Measurements from ENCODE around the gene SLC66A2. TPM values are rescaled to one million over a fixed set of nuclear protein-coding genes. Genes with fewer than 3 reads are reported as not detected.
"Not testable (repeated sequence)": the region's sequence is repeated elsewhere in the genome, so short reads cannot be mapped to it uniquely, and the experiment has no call there.

SLC66A2 gene
- 10 to 100 TPM; 29.9 to 31.7 TPM for total RNA-seq
- 18.3 TPM for polyA plus RNA-seq

- H3K4me1 Mint-ChIP-seq, result peaks cover 22 to 34% (median 26%) of the 10 kb centered on the region in 3 donors
- Histone ChIP-seq H3K4me3 (ENCODE audit: low read length) (peak within 1 kb of the TSS; percentile 65), H3K4me1 (ENCODE audit: insufficient read depth, low read length) (peaks cover 23% of the 10 kb centered on the region), H3K27ac (ENCODE audit: low read depth, low read length) (peak within 1 kb of the TSS; percentile 54), H3K36me3 (ENCODE audit: insufficient read depth, low read length) (no peaks in the 10 kb centered on the region), H3K9me3 (ENCODE audit: low read length) (no peaks in the 10 kb centered on the region), H3K27me3 (ENCODE audit: insufficient read depth, low read length, poor library complexity, severe bottlenecking) (no peaks in the 10 kb centered on the region)
- no peaks in the 10 kb centered on the region for H3K27me3 Mint-ChIP-seq
- CTCF ChIA-PET, result interaction anchor here (1.0 to 1.6 kb wide), 5 partner anchors 10 to 15 kb away, joined by 3 to 7 read pairs (median 4); partner anchors contain the start of gene HSBP1L1
- peak within 1 kb of the TSS; percentile 84 to 93 (median 86) for H3K4me3 Mint-ChIP-seq
- peak within 1 kb of the TSS; percentile 61 to 90 (median 77) for H3K27ac Mint-ChIP-seq
- peak; percentile 86 to 95 (median 94) for DNase-seq
- no peaks in the 10 kb centered on the region for H3K9me3 Mint-ChIP-seq
- POLR2A ChIA-PET, result interaction anchor here (1.5 to 1.7 kb wide), 4 partner anchors 10 to 82 kb away, joined by 5 to 6 read pairs (median 6); partner anchors contain the start of genes HSBP1L1, RBFA and TXNL4A
- peaks cover 0 to 12% (median 0%) of the 10 kb centered on the region in 3 donors for H3K36me3 Mint-ChIP-seq
Observed at GRCh38 chr18:79951545-79952455, at the start of gene SLC66A2. Gene SLC66A2, minus strand, starts transcription at chr18:79951653. Its CDS starts 727 bp downstream, at chr18:79950926.

GRCh38 chr18:80000877-80001276, 49.4 kb upstream of the SLC66A2 start:
- H3K27me3 ChIP-seq (ENCODE audit: insufficient read depth, low read length, poor library complexity, severe bottlenecking), result no peaks in the 10 kb centered on the region
- Mint-ChIP-seq H3K27me3 (peaks cover 0 to 5% of the 10 kb centered on the region in 2 donors), H3K4me1 (no peaks in the 10 kb centered on the region), H3K4me3 (no peak overlapping the region), H3K9me3 (peaks cover 4 to 20% (median 12%) of the 10 kb centered on the region in 5 donors), H3K36me3 (peaks cover 0 to 15% (median 3%) of the 10 kb centered on the region in 3 donors), H3K27ac (no peak overlapping the region)
- POLR2A ChIA-PET, result no interaction called here
- no peaks in the 10 kb centered on the region for H3K36me3 ChIP-seq (ENCODE audit: insufficient read depth, low read length)
- CTCF ChIA-PET, result no interaction called here
- no peak for DNase-seq
- H3K4me3 ChIP-seq (ENCODE audit: low read length), result no peak overlapping the region
- no peaks in the 10 kb centered on the region for H3K4me1 ChIP-seq (ENCODE audit: insufficient read depth, low read length)
- H3K9me3 ChIP-seq (ENCODE audit: low read length), result no peaks in the 10 kb centered on the region
- H3K27ac ChIP-seq (ENCODE audit: low read depth, low read length), result no peak overlapping the region

- POLR2A ChIA-PET; DNase-seq; H3K4me1 ChIP-seq (ENCODE audit: insufficient read depth, low read length); H3K27ac ChIP-seq (ENCODE audit: low read depth, low read length); H3K27ac Mint-ChIP-seq; H3K4me3 Mint-ChIP-seq; H3K36me3 ChIP-seq (ENCODE audit: insufficient read depth, low read length); H3K4me3 ChIP-seq (ENCODE audit: low read length); CTCF ChIA-PET; H3K27me3 ChIP-seq (ENCODE audit: insufficient read depth, low read length, poor library complexity, severe bottlenecking); H3K9me3 ChIP-seq (ENCODE audit: low read length); H3K4me1 Mint-ChIP-seq; H3K27me3 Mint-ChIP-seq: not testable (repeated sequence)
- Mint-ChIP-seq H3K9me3 (peaks cover 2 to 18% (median 10%) of the 10 kb centered on the region in 5 donors), H3K36me3 (peaks cover 0 to 15% (median 3%) of the 10 kb centered on the region in 3 donors)
Observed at GRCh38 chr18:79999701-80000100, 48.2 kb upstream of the SLC66A2 start.

GRCh38 chr18:79991494-79991893, 40.0 kb upstream of the SLC66A2 start:
- Mint-ChIP-seq H3K36me3 (peaks cover 0 to 11% (median 4%) of the 10 kb centered on the region in 3 donors), H3K27ac (no peak overlapping the region), H3K27me3 (peaks cover 0 to 2% of the 10 kb centered on the region in 2 donors), H3K9me3 (no peaks in the 10 kb centered on the region), H3K4me3 (peak overlapping the region in 1 of 7 donors; percentile 98), H3K4me1 (peaks cover 19 to 23% (median 19%) of the 10 kb centered on the region in 3 donors)
- no peaks in the 10 kb centered on the region for H3K27me3 ChIP-seq (ENCODE audit: insufficient read depth, low read length, poor library complexity, severe bottlenecking)
- H3K4me1 ChIP-seq (ENCODE audit: insufficient read depth, low read length), result peaks cover 19% of the 10 kb centered on the region
- ChIA-PET POLR2A (no interaction called here), CTCF (no interaction called here)
- no peaks in the 10 kb centered on the region for H3K9me3 ChIP-seq (ENCODE audit: low read length)
- no peak overlapping the region for H3K4me3 ChIP-seq (ENCODE audit: low read length)
- no peak for DNase-seq
- H3K36me3 ChIP-seq (ENCODE audit: insufficient read depth, low read length), result no peaks in the 10 kb centered on the region
- H3K27ac ChIP-seq (ENCODE audit: low read depth, low read length), result no peak overlapping the region

GRCh38 chr18:79989195-79989497, 37.7 kb upstream of the SLC66A2 start:
- Mint-ChIP-seq H3K27ac (peak overlapping the region; percentile 81 to 99 (median 98)), H3K27me3 (peaks cover 0 to 2% of the 10 kb centered on the region in 2 donors), H3K9me3 (no peaks in the 10 kb centered on the region), H3K4me1 (peaks cover 37 to 43% (median 42%) of the 10 kb centered on the region in 3 donors), H3K4me3 (peak overlapping the region; percentile 91 to 98 (median 93)), H3K36me3 (peaks cover 0 to 26% (median 2%) of the 10 kb centered on the region in 3 donors)
- peaks cover 34% of the 10 kb centered on the region for H3K4me1 ChIP-seq (ENCODE audit: insufficient read depth, low read length)
- peak overlapping the region; percentile 96 for H3K27ac ChIP-seq (ENCODE audit: low read depth, low read length)
- no peaks in the 10 kb centered on the region for H3K9me3 ChIP-seq (ENCODE audit: low read length)
- ChIA-PET POLR2A (interaction anchor here (0.9 to 1.2 kb wide), 2 partner anchors 23 to 45 kb away, joined by 5 to 6 read pairs; partner anchors contain the start of gene RBFA), CTCF (no interaction called here)
- DNase-seq, result no peak
- H3K27me3 ChIP-seq (ENCODE audit: insufficient read depth, low read length, poor library complexity, severe bottlenecking), result no peaks in the 10 kb centered on the region
- peaks cover 10% of the 10 kb centered on the region for H3K36me3 ChIP-seq (ENCODE audit: insufficient read depth, low read length)
- H3K4me3 ChIP-seq (ENCODE audit: low read length), result no peak overlapping the region

GRCh38 chr18:79988451-79989194, 37.2 kb upstream of the SLC66A2 start, which contains the start of gene TXNL4A:
Gene TXNL4A, minus strand, starts transcription at chr18:79988563. Its CDS starts 171 bp downstream, at chr18:79988392.
- peaks cover 42 to 48% (median 47%) of the 10 kb centered on the region in 3 donors for H3K4me1 Mint-ChIP-seq

GRCh38 chr18:79988071-79988450, 36.6 kb upstream of the SLC66A2 start:
- Histone ChIP-seq H3K27me3 (ENCODE audit: insufficient read depth, low read length, poor library complexity, severe bottlenecking) (no peaks in the 10 kb centered on the region), H3K36me3 (ENCODE audit: insufficient read depth, low read length) (peaks cover 10% of the 10 kb centered on the region), H3K9me3 (ENCODE audit: low read length) (no peaks in the 10 kb centered on the region), H3K27ac (ENCODE audit: low read depth, low read length) (peak overlapping the region; percentile 96), H3K4me3 (ENCODE audit: low read length) (peak overlapping the region; percentile 88), H3K4me1 (ENCODE audit: insufficient read depth, low read length) (peaks cover 44% of the 10 kb centered on the region)
- peak overlapping the region; percentile 88 to 98 (median 91) for H3K4me3 Mint-ChIP-seq
- no peaks in the 10 kb centered on the region for H3K9me3 Mint-ChIP-seq
- H3K4me1 Mint-ChIP-seq, result peaks cover 46 to 54% (median 52%) of the 10 kb centered on the region in 3 donors
- H3K36me3 Mint-ChIP-seq, result peaks cover 0 to 34% (median 2%) of the 10 kb centered on the region in 3 donors
- ChIA-PET CTCF (interaction anchor here (1.4 kb wide), 1 partner anchor 47 kb away, joined by 3 read pairs; the partner anchor contains the start of gene RBFA), POLR2A (interaction anchor here (1.0 to 1.6 kb wide), 4 partner anchors 22 to 46 kb away, joined by 4 to 9 read pairs (median 6); partner anchors contain the start of genes RBFA and SLC66A2)
- peak; percentile 52 to 78 (median 69) for DNase-seq
- H3K27ac Mint-ChIP-seq, result peak overlapping the region; percentile 77 to 99 (median 93)
- H3K27me3 Mint-ChIP-seq, result peaks cover 0 to 2% of the 10 kb centered on the region in 2 donors

More at GRCh38 chr18:79988451-79989194, 37.2 kb upstream of the SLC66A2 start, which contains the start of gene TXNL4A:
- ChIA-PET CTCF (interaction anchor here (1.4 kb wide), 1 partner anchor 46 kb away, joined by 3 read pairs; the partner anchor contains the start of gene RBFA), POLR2A (interaction anchor here (0.9 to 1.6 kb wide), 4 partner anchors 22 to 45 kb away, joined by 4 to 6 read pairs (median 6); partner anchors contain the start of genes RBFA and SLC66A2)
- H3K27ac Mint-ChIP-seq, result peak within 1 kb of the TSS; percentile 93 to 99 (median 98)
- H3K4me3 Mint-ChIP-seq, result peak within 1 kb of the TSS; percentile 91 to 98 (median 93)
- DNase-seq, result peak; percentile 74 to 88 (median 85)
- H3K9me3 ChIP-seq (ENCODE audit: low read length), result no peaks in the 10 kb centered on the region
- H3K36me3 ChIP-seq (ENCODE audit: insufficient read depth, low read length), result peaks cover 10% of the 10 kb centered on the region
- peaks cover 0 to 31% (median 2%) of the 10 kb centered on the region in 3 donors for H3K36me3 Mint-ChIP-seq
- H3K27ac ChIP-seq (ENCODE audit: low read depth, low read length), result peak within 1 kb of the TSS; percentile 96
- peaks cover 39% of the 10 kb centered on the region for H3K4me1 ChIP-seq (ENCODE audit: insufficient read depth, low read length)
- H3K27me3 Mint-ChIP-seq, result peaks cover 0 to 2% of the 10 kb centered on the region in 2 donors
- no peaks in the 10 kb centered on the region for H3K9me3 Mint-ChIP-seq
- peak within 1 kb of the TSS; percentile 88 for H3K4me3 ChIP-seq (ENCODE audit: low read length)
- H3K27me3 ChIP-seq (ENCODE audit: insufficient read depth, low read length, poor library complexity, severe bottlenecking), result no peaks in the 10 kb centered on the region

All from CD8-positive, alpha-beta memory T cell (primary cell).